ENCODE results near the gene ESRRB.

Gene ESRRB

GRCh38 chr14:76334316-76334715 is 41.6 kb upstream of the ESRRB start:
- Histone ChIP-seq H3K36me3 (ENCODE audit: low read depth) (no peaks in the 10 kb centered on the region), H3K27ac (ENCODE audit: poor library complexity, severe bottlenecking) (no peak overlapping the region), H3K9me3 (ENCODE audit: severe bottlenecking) (no peaks in the 10 kb centered on the region), H3K27me3 (ENCODE audit: insufficient read depth, poor library complexity, severe bottlenecking) (peaks cover 15% of the 10 kb centered on the region), H3K4me1 (ENCODE audit: insufficient read depth, poor library complexity, severe bottlenecking) (no peaks in the 10 kb centered on the region), H3K4me3 (ENCODE audit: severe bottlenecking) (no peak overlapping the region)
- DNase-seq (ENCODE audit: low spot score) (no peak), ATAC-seq (ENCODE audit: low read depth) (no peak)
- no peak for TF ChIP-seq CTCF (IDR thresholded peaks at IDR 0.05; ENCODE audit: poor library complexity, severe bottlenecking)

DNA sequence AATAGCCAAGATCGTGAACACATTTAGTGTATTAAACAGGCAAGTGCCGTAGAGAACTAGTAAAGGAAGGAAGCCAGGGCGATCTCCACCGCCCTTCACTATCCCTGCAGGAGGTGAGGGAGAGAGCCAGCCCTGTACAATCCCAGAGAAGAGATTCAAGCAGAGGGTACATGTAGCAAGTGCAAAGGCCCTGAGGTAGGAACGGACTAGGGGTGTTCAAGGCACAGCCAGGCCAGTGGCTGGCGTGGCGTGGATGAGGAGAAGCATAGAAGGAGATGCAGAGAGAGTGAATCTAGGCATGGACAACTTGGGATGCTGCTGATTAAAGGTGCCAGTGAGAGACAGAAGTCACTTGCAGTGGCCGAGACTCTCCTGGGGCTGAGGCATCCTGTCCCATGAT is 39.1 kb upstream of the ESRRB start:
- ATAC-seq (ENCODE audit: low read depth), result no peak

DNA sequence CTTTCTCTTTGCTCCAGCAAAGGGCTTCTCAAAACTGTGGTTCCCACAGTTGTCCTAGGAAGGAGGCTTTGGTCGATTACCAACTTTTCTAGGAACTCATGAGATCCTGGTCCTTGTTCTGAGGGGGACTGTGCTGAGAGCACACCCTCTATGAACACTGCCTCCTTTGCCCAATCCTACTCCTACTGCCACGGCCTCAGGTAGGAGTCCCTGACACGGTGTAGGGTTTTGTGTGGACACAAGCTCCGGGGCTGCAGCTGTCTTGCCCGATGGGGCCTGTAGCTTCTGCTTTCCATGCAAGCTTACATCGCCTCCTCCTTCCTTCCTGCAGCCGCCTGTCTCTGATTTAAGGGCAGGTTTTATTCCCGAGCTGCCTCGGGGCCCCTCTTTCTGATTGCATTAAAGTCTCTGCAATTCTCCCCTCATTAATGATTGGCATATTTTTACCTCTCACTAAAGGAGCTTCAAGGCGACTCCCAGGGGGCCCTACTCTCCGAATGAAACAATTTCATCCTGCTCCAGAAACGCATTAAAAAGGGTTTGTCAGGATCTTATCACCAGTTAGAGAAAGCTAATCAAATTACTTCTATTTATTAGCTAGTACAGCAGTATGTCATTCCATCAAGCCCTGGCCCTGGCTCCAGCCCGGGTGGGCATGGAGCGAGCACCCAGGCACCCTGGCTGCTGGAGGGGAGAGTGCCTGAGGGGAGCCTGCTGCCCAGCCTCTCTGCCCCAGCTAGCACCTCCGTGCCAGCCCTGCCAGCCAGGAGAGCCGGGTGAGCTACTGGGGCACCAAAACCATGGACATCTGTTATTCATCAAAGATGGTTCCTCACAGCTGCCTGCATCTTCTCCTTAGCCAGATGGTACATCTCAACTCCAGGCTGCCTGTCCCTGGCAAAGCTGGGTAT is 38.0 kb upstream of the ESRRB start:
- ATAC-seq (ENCODE audit: low read depth) (0 out of 3 replicates have a peak, but pooled peaks have one; percentile 24), DNase-seq (ENCODE audit: low spot score) (no peak)
- no peak for TF ChIP-seq CTCF (IDR thresholded peaks at IDR 0.05; ENCODE audit: poor library complexity, severe bottlenecking)
- Histone ChIP-seq H3K4me1 (ENCODE audit: insufficient read depth, poor library complexity, severe bottlenecking) (no peaks in the 10 kb centered on the region), H3K36me3 (ENCODE audit: low read depth) (no peaks in the 10 kb centered on the region), H3K4me3 (ENCODE audit: severe bottlenecking) (no peak overlapping the region), H3K9me3 (ENCODE audit: severe bottlenecking) (no peaks in the 10 kb centered on the region), H3K27me3 (ENCODE audit: insufficient read depth, poor library complexity, severe bottlenecking) (no peaks in the 10 kb centered on the region), H3K27ac (ENCODE audit: poor library complexity, severe bottlenecking) (no peak overlapping the region)

More for the DNA sequence above, 39.1 kb upstream of the ESRRB start:
- H3K9me3 ChIP-seq (ENCODE audit: severe bottlenecking), result no peaks in the 10 kb centered on the region
- no peak for TF ChIP-seq CTCF (IDR thresholded peaks at IDR 0.05; ENCODE audit: poor library complexity, severe bottlenecking)
- no peak for DNase-seq (ENCODE audit: low spot score)
- no peak overlapping the region for H3K27ac ChIP-seq (ENCODE audit: poor library complexity, severe bottlenecking)
- no peaks in the 10 kb centered on the region for H3K36me3 ChIP-seq (ENCODE audit: low read depth)
- no peaks in the 10 kb centered on the region for H3K4me1 ChIP-seq (ENCODE audit: insufficient read depth, poor library complexity, severe bottlenecking)
- H3K4me3 ChIP-seq (ENCODE audit: severe bottlenecking), result no peak overlapping the region
- H3K27me3 ChIP-seq (ENCODE audit: insufficient read depth, poor library complexity, severe bottlenecking), result peaks cover 3% of the 10 kb centered on the region

DNA sequence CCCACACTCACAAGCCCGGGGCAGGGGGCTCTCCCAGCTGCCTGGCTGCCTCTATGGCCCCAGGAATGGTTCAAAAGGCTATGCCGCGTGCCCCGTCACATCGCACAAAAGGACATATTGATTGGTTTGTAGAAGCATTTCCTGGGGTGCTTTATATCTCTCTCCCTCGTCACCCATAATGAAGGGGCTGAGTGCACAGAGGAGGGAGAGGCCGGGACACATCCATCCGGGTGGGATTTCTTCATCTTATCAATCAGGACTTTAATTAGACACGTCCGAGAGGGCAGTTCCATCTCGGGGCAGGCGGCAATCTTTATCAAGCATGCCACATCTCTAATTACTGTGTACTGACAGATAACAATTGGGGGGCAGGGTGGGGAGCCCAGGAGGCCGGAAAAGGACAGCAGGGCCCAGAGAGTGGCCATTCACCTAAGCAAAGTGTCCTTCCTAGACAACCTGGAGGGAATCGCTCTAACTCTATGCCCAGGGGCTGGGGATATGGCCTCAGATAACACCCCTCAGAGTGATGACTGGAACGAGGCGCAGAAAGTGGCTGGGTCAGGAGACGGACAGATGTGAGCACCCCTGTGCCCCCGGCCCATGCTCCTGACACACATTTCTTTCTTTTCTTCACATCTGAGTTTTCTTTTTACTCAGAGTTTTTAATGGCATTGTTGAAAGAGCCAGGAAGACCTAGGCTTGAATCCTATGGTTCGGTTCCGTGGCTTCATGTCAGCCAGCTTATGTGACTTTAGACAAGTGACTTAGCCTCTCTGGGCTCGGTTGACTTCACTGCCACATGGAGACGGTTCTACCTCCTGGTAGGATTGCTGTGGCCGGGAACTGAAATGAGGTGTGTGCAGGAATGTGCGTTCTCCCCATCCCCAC is 36.0 kb upstream of the ESRRB start:
- no peak for DNase-seq (ENCODE audit: low spot score)
- Histone ChIP-seq H3K27me3 (ENCODE audit: insufficient read depth, poor library complexity, severe bottlenecking) (no peaks in the 10 kb centered on the region), H3K27ac (ENCODE audit: poor library complexity, severe bottlenecking) (no peak overlapping the region), H3K36me3 (ENCODE audit: low read depth) (no peaks in the 10 kb centered on the region), H3K9me3 (ENCODE audit: severe bottlenecking) (no peaks in the 10 kb centered on the region), H3K4me1 (ENCODE audit: insufficient read depth, poor library complexity, severe bottlenecking) (no peaks in the 10 kb centered on the region), H3K4me3 (ENCODE audit: severe bottlenecking) (no peak overlapping the region)
- no peak for TF ChIP-seq CTCF (IDR thresholded peaks at IDR 0.05; ENCODE audit: poor library complexity, severe bottlenecking)
- no peak for ATAC-seq (ENCODE audit: low read depth)
